Measurements from ENCODE around the gene CRTAC1.

DNA sequence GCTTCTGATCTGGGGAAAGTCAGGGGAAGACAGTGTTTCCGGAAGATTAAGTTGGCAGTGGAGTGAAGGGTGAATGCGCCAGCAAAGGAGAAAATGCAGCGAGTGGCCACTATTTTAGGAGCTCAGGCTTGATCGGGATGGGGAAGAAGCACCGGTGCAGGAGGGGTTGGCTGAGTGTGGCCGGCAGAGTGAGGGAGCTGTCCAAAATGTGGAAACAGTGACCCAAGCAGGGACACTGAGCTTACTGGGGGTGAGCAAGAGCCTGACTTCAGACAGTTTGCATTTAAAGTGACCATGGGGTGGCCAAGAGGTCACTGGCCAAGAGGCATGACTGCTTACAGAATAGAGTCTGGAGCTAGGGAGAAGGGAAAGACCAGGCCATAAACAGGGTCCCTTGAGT is 101.5 kb downstream of the CRTAC1 start:
- TF ChIP-seq BACH2 (CRISPR knock-in tag; IDR thresholded peaks at IDR 0.05; ENCODE audit: borderline replicate concordance) (no peak), ZC3H10 (CRISPR knock-in tag; IDR thresholded peaks at IDR 0.05) (no peak), ZFP3 (CRISPR knock-in tag; IDR thresholded peaks at IDR 0.05) (no peak), ZFP30 (CRISPR knock-in tag; IDR thresholded peaks at IDR 0.05) (no peak)
- TF ChIP-seq, protein P1, sequence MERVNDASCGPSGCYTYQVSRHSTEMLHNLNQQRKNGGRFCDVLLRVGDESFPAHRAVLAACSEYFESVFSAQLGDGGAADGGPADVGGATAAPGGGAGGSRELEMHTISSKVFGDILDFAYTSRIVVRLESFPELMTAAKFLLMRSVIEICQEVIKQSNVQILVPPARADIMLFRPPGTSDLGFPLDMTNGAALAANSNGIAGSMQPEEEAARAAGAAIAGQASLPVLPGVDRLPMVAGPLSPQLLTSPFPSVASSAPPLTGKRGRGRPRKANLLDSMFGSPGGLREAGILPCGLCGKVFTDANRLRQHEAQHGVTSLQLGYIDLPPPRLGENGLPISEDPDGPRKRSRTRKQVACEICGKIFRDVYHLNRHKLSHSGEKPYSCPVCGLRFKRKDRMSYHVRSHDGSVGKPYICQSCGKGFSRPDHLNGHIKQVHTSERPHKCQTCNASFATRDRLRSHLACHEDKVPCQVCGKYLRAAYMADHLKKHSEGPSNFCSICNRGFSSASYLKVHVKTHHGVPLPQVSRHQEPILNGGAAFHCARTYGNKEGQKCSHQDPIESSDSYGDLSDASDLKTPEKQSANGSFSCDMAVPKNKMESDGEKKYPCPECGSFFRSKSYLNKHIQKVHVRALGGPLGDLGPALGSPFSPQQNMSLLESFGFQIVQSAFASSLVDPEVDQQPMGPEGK (CRISPR knock-in tag; IDR thresholded peaks at IDR 0.05; ENCODE audit: borderline replicate concordance), result no peak
- TF ChIP-seq, protein P2, sequence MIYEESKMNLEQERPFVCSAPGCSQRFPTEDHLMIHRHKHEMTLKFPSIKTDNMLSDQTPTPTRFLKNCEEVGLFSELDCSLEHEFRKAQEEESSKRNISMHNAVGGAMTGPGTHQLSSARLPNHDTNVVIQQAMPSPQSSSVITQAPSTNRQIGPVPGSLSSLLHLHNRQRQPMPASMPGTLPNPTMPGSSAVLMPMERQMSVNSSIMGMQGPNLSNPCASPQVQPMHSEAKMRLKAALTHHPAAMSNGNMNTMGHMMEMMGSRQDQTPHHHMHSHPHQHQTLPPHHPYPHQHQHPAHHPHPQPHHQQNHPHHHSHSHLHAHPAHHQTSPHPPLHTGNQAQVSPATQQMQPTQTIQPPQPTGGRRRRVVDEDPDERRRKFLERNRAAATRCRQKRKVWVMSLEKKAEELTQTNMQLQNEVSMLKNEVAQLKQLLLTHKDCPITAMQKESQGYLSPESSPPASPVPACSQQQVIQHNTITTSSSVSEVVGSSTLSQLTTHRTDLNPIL (CRISPR knock-in tag; IDR thresholded peaks at IDR 0.05; ENCODE audit: low read depth), result no peak

All from SK-N-SH treated with all-trans-retinoic acid at 6 μM for 48 hours (cell line).